Brain microvascular endothelial cell (primary cell): Measurements from ENCODE around the gene KCNAB1.

Experiments used
- DNase-seq: peaks from one replicate; pipeline ENCODE4 v3.0.0-alpha.2; 2020
- H3K27ac ChIP-seq: fragments of 250-450 bp; sonication (Bioruptor Pico); 2 replicates; pipeline ENCODE4 v1.5.1; 2020; ENCODE audit warnings: mild to moderate bottlenecking, moderate library complexity
- H3K27me3 ChIP-seq: fragments of 250-450 bp; sonication (Bioruptor Pico); replicated peaks from 2 replicates; pipeline ENCODE4 v1.5.1; 2020; ENCODE audit warnings: mild to moderate bottlenecking
- H3K36me3 ChIP-seq: fragments of 250-450 bp; sonication (Bioruptor Pico); replicated peaks from 2 replicates; pipeline ENCODE4 v1.5.1; 2020; ENCODE audit warnings: mild to moderate bottlenecking
- H3K4me3 ChIP-seq: 2 replicates; pipeline ENCODE4 v1.5.1; 2011; ENCODE audit warnings: low read depth, mild to moderate bottlenecking, control low read depth, low read length, moderate library complexity
- in situ Hi-C: cut with HindIII; loops from 2 replicates; pipeline ENCODE4 v1.10.0; 2017; ENCODE audit warnings: low sequenced_read_pairs, low pct_ligation_motif_present
- TF ChIP-seq, protein P1 (sequence below): IDR thresholded peaks from 2 replicates; pipeline ENCODE4 v1.5.1; 2011; ENCODE audit warnings: low read depth, mild to moderate bottlenecking, moderate library complexity, low read length, control low read depth, inconsistent platforms; ENCODE audit errors: missing control alignments

Gene KCNAB1

DNA sequence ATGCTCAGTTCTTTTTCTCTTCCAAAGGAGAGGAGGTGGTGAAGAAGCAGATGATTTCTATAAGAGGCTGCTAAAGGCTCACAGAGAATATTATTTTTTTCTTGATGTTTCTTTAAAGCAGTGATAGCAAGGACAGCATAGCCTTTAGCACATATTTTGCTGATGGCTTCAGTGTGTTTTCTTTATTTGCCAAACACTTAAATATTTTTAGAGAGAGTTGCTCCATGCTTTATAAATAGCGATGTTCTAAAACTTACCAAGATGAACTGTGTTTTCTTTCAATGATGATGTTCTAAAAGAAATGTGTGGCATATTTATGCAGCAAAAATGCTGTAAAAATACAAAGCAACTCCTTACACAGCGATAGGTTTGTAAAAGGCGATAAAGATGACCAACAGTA lies 11.8 kb upstream of the KCNAB1 start:
- Histone ChIP-seq H3K4me3 (no peak overlapping the region), H3K27me3 (no peaks in the 10 kb centered on the region), H3K27ac (no peak overlapping the region), H3K36me3 (no peaks in the 10 kb centered on the region)
- TF ChIP-seq, protein P1, sequence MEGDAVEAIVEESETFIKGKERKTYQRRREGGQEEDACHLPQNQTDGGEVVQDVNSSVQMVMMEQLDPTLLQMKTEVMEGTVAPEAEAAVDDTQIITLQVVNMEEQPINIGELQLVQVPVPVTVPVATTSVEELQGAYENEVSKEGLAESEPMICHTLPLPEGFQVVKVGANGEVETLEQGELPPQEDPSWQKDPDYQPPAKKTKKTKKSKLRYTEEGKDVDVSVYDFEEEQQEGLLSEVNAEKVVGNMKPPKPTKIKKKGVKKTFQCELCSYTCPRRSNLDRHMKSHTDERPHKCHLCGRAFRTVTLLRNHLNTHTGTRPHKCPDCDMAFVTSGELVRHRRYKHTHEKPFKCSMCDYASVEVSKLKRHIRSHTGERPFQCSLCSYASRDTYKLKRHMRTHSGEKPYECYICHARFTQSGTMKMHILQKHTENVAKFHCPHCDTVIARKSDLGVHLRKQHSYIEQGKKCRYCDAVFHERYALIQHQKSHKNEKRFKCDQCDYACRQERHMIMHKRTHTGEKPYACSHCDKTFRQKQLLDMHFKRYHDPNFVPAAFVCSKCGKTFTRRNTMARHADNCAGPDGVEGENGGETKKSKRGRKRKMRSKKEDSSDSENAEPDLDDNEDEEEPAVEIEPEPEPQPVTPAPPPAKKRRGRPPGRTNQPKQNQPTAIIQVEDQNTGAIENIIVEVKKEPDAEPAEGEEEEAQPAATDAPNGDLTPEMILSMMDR, result no peak
- no peak for DNase-seq
- in situ Hi-C loops, result no loop called here

DNA sequence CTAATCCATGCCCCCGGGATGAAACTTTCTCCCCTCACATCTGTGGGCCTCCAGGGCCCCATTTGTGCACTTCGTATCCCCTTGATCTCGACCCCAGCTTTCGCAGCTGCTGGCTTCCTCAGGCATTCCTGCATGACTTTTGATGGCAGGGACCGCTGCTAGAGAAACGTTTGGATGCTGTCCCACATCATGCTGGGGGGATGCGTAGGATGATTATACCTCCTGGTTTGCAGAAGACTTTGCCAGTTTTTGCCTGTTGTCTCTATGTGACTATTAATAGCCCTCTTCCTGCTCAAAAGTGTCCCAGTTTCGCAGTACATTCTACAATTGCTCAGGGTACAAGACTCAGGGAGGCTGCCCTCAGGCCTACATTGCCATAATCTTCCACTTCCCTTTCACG lies 10.4 kb upstream of the KCNAB1 start:
- no peaks in the 10 kb centered on the region for H3K36me3 ChIP-seq
- H3K27me3 ChIP-seq, result no peaks in the 10 kb centered on the region
- DNase-seq, result no peak
- no peak overlapping the region for H3K4me3 ChIP-seq
- TF ChIP-seq, protein P1, result no peak
- H3K27ac ChIP-seq, result no peak overlapping the region
- in situ Hi-C loops, result no loop called here

DNA sequence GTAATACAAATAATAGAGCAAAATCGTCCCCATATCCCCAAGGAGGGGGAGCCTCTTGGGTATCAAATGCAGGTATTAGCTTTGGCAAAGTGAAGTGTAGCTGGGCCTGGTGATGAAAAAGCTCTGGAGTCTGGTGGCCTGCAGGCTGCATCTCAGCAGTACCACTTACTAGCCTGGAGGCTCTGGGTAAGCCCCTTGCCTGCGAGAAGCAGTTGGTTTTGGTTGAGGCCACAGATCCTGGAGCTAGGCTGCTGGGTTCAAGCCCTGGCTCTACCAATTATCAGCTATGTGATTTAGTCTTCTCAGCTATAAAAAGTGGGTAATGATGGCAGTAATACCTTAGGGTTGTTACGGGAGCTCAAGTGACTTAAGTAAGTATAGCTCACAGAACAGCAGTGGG lies 6.1 kb downstream of the KCNAB1 start:
- H3K4me3 ChIP-seq, result no peak overlapping the region
- in situ Hi-C loops, result no loop called here
- H3K36me3 ChIP-seq, result no peaks in the 10 kb centered on the region
- TF ChIP-seq, protein P1, result no peak
- H3K27me3 ChIP-seq, result no peaks in the 10 kb centered on the region
- H3K27ac ChIP-seq, result no peak overlapping the region
- no peak for DNase-seq

DNA sequence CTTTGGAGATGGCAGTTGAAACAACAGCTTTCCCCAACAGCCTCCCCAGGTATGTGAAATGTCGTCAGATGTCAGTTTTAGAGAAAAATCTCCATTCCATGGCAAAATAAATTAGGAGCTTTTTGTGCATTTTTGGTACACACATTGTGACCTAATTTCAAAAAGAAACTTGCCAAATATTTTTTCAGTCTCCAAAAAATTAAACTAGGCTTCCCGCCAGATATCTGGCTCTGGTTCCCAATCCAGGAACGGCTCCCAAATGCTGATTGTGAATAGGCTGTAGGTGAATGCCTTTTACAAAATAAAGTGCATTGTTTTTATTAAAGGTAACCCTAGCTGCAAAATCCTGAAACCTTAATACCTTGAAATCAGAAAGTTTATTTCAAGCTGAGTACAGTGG lies 10.9 kb downstream of the KCNAB1 start:
- no peak overlapping the region for H3K27ac ChIP-seq
- no peaks in the 10 kb centered on the region for H3K27me3 ChIP-seq
- TF ChIP-seq, protein P1, result no peak
- H3K36me3 ChIP-seq, result no peaks in the 10 kb centered on the region
- no peak overlapping the region for H3K4me3 ChIP-seq
- in situ Hi-C loops, result no loop called here
- DNase-seq, result no peak

DNA sequence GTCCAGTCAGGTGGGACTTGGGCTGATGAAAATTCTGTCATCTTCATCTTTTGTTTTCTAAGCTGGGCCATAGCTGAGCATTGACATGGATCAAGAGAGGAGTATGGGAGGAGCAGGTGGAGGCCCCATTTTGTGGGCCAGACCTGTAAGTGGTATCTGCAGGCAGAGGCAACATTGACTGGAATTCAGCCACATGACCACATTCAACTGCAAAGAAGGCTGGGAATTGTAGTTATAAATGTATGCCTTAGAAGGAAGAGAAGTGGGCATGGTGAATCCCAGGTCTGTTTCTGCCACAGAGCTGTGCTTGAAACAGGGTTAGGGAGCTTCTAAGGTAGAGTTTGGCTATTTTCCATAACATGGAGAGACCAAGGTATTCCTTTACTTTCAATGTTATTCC lies 11.4 kb downstream of the KCNAB1 start:
- in situ Hi-C loops, result no loop called here
- Histone ChIP-seq H3K27me3 (no peaks in the 10 kb centered on the region), H3K4me3 (no peak overlapping the region), H3K36me3 (no peaks in the 10 kb centered on the region), H3K27ac (no peak overlapping the region)
- TF ChIP-seq, protein P1, result no peak
- DNase-seq, result no peak

DNA sequence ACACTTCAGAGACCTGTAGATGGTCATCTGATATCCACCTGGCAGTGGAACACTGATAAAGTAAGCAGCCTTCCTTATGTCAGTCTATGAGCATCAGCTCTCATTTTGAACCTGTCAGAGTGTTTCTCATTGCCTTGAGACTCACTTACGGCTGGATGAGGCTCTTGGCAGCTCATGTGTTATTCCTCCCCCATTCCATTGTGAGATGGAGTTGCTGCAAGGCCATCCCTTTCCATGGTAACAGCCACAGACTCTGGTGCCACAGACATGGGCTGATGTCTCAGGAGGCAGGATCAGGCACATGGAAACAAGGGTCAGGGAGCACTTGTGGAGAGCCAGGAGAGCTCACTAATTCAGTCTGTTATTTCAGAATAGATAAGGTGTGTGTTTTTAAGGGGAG lies 11.9 kb downstream of the KCNAB1 start:
- H3K36me3 ChIP-seq, result no peaks in the 10 kb centered on the region
- no peak overlapping the region for H3K27ac ChIP-seq
- TF ChIP-seq, protein P1, result no peak
- in situ Hi-C loops, result no loop called here
- H3K27me3 ChIP-seq, result no peaks in the 10 kb centered on the region
- no peak overlapping the region for H3K4me3 ChIP-seq
- no peak for DNase-seq
